Measurements from ENCODE around the gene HOXC4.

The HOXC4 gene

DNA sequence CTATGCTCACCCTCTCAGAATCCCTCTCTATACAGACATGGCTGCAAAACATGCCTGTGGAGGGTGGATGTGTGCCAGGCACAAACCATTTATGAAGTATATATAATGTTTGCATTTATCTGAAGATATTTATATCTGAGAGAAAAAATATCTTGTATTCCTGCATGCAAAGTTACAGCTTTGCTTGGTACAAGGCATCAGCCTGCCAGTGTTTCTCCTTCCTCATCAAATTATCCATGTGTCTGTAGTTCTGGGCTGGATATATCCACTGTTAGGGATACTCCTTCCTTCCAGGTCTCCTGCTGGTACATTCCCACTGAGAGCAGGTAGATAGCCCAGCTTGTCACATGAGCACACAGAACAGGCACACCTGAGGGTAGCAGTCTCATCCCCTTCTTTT, 12.0 kb downstream of the HOXC4 start:
- no peak for DNase-seq (ENCODE audit: low read depth)
- TF ChIP-seq, protein P1, sequence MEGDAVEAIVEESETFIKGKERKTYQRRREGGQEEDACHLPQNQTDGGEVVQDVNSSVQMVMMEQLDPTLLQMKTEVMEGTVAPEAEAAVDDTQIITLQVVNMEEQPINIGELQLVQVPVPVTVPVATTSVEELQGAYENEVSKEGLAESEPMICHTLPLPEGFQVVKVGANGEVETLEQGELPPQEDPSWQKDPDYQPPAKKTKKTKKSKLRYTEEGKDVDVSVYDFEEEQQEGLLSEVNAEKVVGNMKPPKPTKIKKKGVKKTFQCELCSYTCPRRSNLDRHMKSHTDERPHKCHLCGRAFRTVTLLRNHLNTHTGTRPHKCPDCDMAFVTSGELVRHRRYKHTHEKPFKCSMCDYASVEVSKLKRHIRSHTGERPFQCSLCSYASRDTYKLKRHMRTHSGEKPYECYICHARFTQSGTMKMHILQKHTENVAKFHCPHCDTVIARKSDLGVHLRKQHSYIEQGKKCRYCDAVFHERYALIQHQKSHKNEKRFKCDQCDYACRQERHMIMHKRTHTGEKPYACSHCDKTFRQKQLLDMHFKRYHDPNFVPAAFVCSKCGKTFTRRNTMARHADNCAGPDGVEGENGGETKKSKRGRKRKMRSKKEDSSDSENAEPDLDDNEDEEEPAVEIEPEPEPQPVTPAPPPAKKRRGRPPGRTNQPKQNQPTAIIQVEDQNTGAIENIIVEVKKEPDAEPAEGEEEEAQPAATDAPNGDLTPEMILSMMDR (IDR thresholded peaks at IDR 0.05; ENCODE audit: low read depth, low read length, missing control alignments): no peak
- H3K4me3 ChIP-seq (ENCODE audit: low read depth, low read length): no peak overlapping the region
- in situ Hi-C loops (cut with HindIII; ENCODE audit: low sequenced_read_pairs): no loop called here

DNA sequence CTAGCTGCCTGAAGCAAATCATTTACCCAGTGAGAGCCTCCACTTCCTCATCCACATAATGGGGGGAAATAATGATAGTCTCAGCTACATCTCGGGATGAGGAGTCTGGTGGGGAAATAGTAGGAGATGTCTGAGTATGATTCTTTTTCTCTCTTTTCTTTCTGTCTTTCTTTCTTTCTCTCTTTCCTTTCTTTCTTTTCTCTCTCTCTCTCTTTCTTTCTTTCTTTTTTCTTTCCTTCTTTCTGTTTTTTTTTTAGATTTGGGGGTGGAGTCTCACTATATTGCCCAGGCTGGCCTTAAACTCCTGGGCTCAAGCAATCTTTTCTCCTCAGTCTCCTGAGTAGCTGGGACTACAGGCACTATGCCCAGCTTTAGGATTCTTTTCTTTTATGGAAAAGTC, 12.8 kb downstream of the HOXC4 start:
- H3K4me3 ChIP-seq (ENCODE audit: low read depth, low read length): no peak overlapping the region

DNA sequence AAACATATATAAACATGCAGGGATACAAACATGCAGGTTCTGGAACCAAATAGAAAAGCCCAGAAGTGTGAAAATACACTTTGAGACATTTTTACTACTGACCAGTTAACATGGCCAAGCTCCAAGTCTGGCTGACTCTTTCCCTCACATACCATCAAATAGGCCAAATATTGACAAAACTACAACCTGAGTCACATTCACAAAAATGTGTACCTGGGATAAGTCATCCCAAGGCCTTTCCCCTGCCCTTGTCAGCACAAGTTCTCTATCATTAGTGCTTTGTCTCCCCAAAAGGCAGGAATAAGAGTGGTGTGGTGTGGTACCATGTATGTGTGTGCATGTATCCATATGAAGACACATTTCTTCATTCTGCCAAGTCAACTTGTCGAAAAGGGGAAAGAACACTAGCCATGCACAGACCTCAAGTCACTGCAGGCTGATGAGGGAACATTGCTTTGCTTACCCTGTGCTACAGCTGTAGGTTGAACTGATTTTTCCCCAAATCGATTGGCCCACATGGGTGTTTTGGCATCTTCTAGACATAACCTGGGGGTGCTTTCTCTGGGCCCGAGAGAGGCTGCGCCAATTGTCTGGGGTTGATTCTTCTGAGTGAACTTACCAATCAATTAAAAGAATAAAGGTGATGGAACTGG, 14.9 kb downstream of the HOXC4 start:
- H3K4me3 ChIP-seq (ENCODE audit: low read depth, low read length): no peak overlapping the region
- TF ChIP-seq, protein P1 (IDR thresholded peaks at IDR 0.05; ENCODE audit: low read depth, low read length, missing control alignments): no peak
- in situ Hi-C loops (cut with HindIII; ENCODE audit: low sequenced_read_pairs): no loop called here

More for the DNA sequence above, 12.8 kb downstream of the HOXC4 start:
- in situ Hi-C loops (cut with HindIII; ENCODE audit: low sequenced_read_pairs): no loop called here
- TF ChIP-seq, protein P1 (IDR thresholded peaks at IDR 0.05; ENCODE audit: low read depth, low read length, missing control alignments): no peak
- no peak for DNase-seq (ENCODE audit: low read depth)

DNA sequence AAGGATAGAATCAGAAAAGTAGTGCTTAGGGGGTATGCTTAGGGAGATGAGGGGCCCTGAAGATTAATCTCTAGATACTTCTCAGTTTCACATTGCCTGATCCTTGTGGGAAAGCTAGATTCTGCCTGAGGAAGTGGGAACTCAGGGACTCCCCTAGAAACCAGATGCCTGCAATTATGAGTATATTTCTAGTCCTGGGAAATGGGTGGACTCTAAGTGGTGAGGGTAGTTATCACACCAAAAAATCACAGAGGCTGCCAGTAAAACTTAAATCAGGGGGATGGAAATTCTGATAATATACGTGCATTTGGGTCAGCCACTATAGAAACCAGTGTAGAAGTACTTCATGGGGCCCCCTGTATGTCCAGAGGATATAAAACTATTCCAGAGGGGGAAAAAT, 18.3 kb downstream of the HOXC4 start:
- H3K4me3 ChIP-seq (ENCODE audit: low read depth, low read length): no peak overlapping the region
- in situ Hi-C loops (cut with HindIII; ENCODE audit: low sequenced_read_pairs): no loop called here
- no peak for DNase-seq (ENCODE audit: low read depth)
- TF ChIP-seq, protein P1 (IDR thresholded peaks at IDR 0.05; ENCODE audit: low read depth, low read length, missing control alignments): no peak

More for the DNA sequence above, 14.9 kb downstream of the HOXC4 start:
- DNase-seq (ENCODE audit: low read depth): no peak

DNA sequence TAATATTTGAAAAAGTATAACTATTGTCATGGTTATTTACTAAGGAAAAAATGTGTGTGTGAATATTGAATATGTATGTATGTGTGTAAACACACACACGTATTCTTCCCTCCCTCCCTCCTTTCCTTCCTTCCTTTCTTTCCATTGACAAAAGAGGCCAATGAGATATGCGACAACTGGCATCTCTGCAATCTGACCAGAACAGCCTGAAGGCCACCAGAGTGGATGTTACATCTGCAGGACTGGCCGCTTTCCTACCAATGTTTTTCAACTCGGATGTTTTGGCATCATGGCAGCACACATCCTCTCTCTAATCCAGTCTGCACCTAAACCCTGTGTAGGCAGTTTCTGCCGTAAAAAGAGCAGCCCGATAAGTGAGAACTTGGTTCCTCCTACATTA, 20.7 kb downstream of the HOXC4 start:
- TF ChIP-seq, protein P1 (IDR thresholded peaks at IDR 0.05; ENCODE audit: low read depth, low read length, missing control alignments): no peak
- no peak overlapping the region for H3K4me3 ChIP-seq (ENCODE audit: low read depth, low read length)
- DNase-seq (ENCODE audit: low read depth): no peak
- in situ Hi-C loops (cut with HindIII; ENCODE audit: low sequenced_read_pairs): no loop called here

DNA sequence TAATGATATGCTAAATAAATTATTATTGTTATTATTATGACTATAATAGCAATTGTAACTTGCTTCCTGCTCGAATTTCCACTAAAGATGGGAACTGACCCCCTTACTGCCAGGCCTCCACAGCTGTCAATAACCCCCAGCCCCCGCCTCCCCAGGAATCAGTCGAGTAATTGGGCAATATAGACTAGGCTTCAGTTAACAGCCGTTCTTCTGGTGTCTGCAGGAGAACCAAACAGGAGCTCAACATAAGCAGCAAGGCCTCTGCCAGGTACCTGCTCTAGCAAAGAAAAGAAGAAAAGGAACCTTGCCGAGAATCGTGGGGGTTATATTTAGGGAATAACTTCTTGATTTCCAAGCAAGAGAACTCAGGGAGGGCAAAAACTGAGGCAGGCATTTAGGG, 21.8 kb downstream of the HOXC4 start:
- TF ChIP-seq, protein P1 (IDR thresholded peaks at IDR 0.05; ENCODE audit: low read depth, low read length, missing control alignments): no peak
- no peak overlapping the region for H3K4me3 ChIP-seq (ENCODE audit: low read depth, low read length)
- DNase-seq (ENCODE audit: low read depth): no peak
- in situ Hi-C loops (cut with HindIII; ENCODE audit: low sequenced_read_pairs): no loop called here

Measured in astrocyte of the cerebellum (primary cell).